Nephron (organoid): ENCODE measurements around the gene NCAM1.

ENCODE experiments used
- H3K27ac Mint-ChIP-seq, 3 experiments: 2 replicates each; pipeline ENCODE4 v1.8.0; 2020; ENCODE audit warnings: mixed read lengths in 3 of 3, mild to moderate bottlenecking in 2 of 3, moderate library complexity in 1 of 3
- H3K27me3 Mint-ChIP-seq: 2 replicates; pipeline ENCODE4 v1.8.0; 2021; ENCODE audit warnings: low read depth, mild to moderate bottlenecking, moderate library complexity, mixed read lengths
- H3K36me3 Mint-ChIP-seq: 2 replicates; pipeline ENCODE4 v1.8.0; 2020; ENCODE audit warnings: low read depth, mixed read lengths
- H3K4me1 Mint-ChIP-seq: 2 replicates; pipeline ENCODE4 v1.8.0; 2020; ENCODE audit warnings: mixed read lengths
- H3K4me3 Mint-ChIP-seq, 3 experiments: 2 replicates each; pipeline ENCODE4 v1.8.0; 2020; ENCODE audit warnings: mild to moderate bottlenecking in 3 of 3, mixed read lengths in 3 of 3, moderate library complexity in 2 of 3
- H3K9me3 Mint-ChIP-seq: 2 replicates; pipeline ENCODE4 v1.8.0; 2020; ENCODE audit warnings: mixed read lengths
- CTCF ChIP-seq, 3 experiments: fragments of 200-600 bp; sonication (generic); IDR thresholded peaks; one replicate each; pipeline ENCODE4 v1.5.0; 2021; ENCODE audit warnings: antibody characterized with exemption in 3 of 3; ENCODE audit not compliant: unreplicated experiment in 3 of 3

Gene NCAM1

DNA sequence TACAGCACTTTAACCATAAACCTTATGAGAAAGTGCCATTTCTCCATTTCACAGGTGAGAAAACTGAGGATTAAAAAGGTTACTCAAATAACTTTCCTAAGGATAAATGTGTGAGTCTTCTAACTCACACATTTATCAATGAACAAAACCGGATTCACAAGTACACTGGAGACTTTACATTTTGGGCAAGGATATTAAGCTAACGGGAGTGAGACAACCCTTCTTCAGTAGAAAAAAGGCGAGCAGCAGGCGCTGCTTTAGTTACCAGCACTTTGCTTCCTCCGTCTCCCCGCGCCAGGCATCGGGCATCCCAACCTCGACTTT, 352.8 kb downstream of the NCAM1 start:
- peaks cover 25% of the 10 kb centered on the region for H3K4me1 Mint-ChIP-seq
- H3K36me3 Mint-ChIP-seq: peaks cover 25% of the 10 kb centered on the region
- peaks cover 5% of the 10 kb centered on the region for H3K9me3 Mint-ChIP-seq
- peaks cover 5% of the 10 kb centered on the region for H3K27me3 Mint-ChIP-seq
- H3K4me3 Mint-ChIP-seq: peak overlapping the region; percentile 85 to 89 (median 88)
- no peak for TF ChIP-seq CTCF (IDR thresholded peaks at IDR 0.05; ENCODE audit: unreplicated experiment in 3 of 3)
- peak overlapping the region; percentile 17 to 52 (median 23) for H3K27ac Mint-ChIP-seq

DNA sequence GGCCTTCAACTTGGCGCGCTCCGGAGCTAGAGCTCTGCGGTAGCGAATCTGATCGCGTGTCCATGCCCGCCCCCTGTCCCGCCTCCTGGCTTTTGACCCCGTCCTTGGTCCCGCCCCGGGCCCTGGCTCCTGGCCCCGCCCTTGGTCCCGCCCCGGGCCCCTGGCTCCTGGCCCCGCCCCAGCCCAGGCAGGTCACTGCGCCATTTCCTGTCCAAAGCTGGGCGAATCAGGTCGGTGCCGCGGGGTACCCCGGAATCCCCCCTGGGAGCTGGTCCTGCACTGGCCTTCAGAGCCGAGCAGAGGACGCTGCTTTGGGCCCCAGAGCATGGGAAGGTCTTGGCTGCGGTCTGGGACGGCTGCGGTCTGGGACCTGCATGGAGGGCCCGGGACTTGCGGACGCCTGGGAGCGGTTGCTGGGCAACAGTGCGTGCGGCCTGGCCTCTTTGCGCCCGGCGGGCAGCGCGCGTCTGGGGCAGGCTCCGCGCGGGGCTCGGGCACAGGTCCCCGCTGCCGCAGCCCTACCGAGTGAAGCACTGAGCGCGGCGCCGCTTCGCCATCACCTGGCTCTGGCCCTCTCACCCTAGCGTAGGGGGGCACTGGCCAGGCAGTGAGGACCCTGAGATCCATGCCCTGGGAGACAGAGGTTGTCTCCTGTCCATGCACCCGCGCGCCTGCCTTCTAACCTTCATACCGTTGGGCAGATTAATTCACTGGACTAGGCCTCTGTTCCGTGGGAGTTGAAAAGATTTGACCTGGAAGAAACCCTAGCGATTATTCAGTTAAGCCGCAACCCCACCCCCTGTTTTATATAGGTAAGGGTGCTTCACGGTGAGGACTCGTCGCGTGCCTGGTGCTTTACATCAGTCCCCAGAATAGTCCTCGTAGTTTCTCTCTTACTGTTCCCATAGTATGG, 353.4 kb downstream of the NCAM1 start, which contains the start of gene TTC12:
TTC12 (plus strand) TSS at position 195 of the 913 bp plus-strand sequence. CDS start 1,675 bp downstream, outside the sequence.
- Mint-ChIP-seq H3K4me3 (peak within 1 kb of the TSS; percentile 85 to 89 (median 88)), H3K4me1 (peaks cover 25% of the 10 kb centered on the region), H3K36me3 (peaks cover 31% of the 10 kb centered on the region), H3K27me3 (peaks cover 5% of the 10 kb centered on the region), H3K27ac (peak within 1 kb of the TSS; percentile 78 to 86 (median 86)), H3K9me3 (peaks cover 11% of the 10 kb centered on the region)
- no peak for TF ChIP-seq CTCF (IDR thresholded peaks at IDR 0.05; ENCODE audit: unreplicated experiment in 3 of 3)

GRCh38 chr11:113315811-113316210, 354.6 kb downstream of the NCAM1 start:
- Mint-ChIP-seq H3K36me3 (peaks cover 41% of the 10 kb centered on the region), H3K4me3 (peak overlapping the region; percentile 85 to 89 (median 88)), H3K4me1 (peaks cover 25% of the 10 kb centered on the region), H3K27me3 (no peaks in the 10 kb centered on the region), H3K27ac (peak overlapping the region; percentile 78 to 86 (median 86)), H3K9me3 (peaks cover 17% of the 10 kb centered on the region)
- no peak for TF ChIP-seq CTCF (IDR thresholded peaks at IDR 0.05; ENCODE audit: unreplicated experiment in 3 of 3)

GRCh38 chr11:113316256-113316655, 355.0 kb downstream of the NCAM1 start:
- peak overlapping the region; percentile 85 to 89 (median 88) for H3K4me3 Mint-ChIP-seq
- no peaks in the 10 kb centered on the region for H3K27me3 Mint-ChIP-seq
- peaks cover 41% of the 10 kb centered on the region for H3K36me3 Mint-ChIP-seq
- H3K9me3 Mint-ChIP-seq: peaks cover 17% of the 10 kb centered on the region
- TF ChIP-seq CTCF (IDR thresholded peaks at IDR 0.05; ENCODE audit: unreplicated experiment in 3 of 3): no peak
- peak overlapping the region in 1 of 3 experiments; percentile 78 for H3K27ac Mint-ChIP-seq
- peaks cover 25% of the 10 kb centered on the region for H3K4me1 Mint-ChIP-seq

DNA sequence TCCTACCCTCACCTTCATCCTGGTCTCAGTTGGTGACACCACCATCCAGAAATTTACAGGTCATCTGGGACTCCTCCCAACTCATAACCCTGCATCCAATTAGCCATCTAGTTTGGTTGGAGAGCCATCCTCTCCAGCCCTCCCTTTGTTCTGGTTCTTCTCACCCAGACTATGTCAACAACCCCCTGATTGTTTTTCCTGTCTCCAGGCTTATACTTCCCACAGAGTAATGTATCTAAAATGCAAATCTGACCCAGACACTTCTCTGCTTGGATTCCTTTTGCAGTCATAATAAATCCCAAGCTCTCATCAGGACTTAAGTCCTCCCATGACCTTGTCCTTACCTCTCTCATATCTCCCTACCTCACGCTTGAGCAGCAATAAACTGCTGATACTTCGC, 356.1 kb downstream of the NCAM1 start:
- peaks cover 41% of the 10 kb centered on the region for H3K36me3 Mint-ChIP-seq
- H3K4me3 Mint-ChIP-seq: peak overlapping the region; percentile 8 to 16 (median 16)
- peak overlapping the region in 1 of 3 experiments; percentile 7 for H3K27ac Mint-ChIP-seq
- peaks cover 17% of the 10 kb centered on the region for H3K9me3 Mint-ChIP-seq
- TF ChIP-seq CTCF (IDR thresholded peaks at IDR 0.05; ENCODE audit: unreplicated experiment in 3 of 3): no peak
- H3K4me1 Mint-ChIP-seq: peaks cover 25% of the 10 kb centered on the region
- no peaks in the 10 kb centered on the region for H3K27me3 Mint-ChIP-seq
